UCSD-AML1 (cell line): ENCODE measurements around the gene GRM7.
A peak's percentile ranks its signal among the peaks of the same experiment; 100 is the strongest.

Source experiments
- DNase-seq: peaks from one replicate; lab custom pipeline; 2025; ENCODE audit not compliant: unreplicated experiment; lab: John Stamatoyannopoulos, UW

Gene GRM7

DNA sequence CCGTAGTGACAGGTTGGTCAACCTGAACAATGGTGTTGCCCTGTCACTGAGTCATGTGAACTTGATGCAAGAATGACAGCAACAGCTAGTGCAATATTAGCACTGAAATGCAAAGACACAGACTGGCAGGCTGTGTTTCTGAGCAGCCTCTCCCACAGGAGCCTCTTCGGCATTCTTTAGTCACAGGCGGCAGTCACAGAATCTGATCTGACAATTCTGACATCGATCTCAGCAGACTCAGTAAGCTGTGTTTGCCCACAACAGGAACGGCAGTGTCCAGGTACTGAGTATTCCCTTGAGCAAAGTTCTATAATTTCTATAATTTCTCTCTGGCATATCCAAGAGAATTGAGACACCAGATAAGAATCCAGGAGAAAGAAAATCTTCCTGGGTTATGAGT is 776.8 kb downstream of the GRM7 start:
- DNase-seq, result no peak

DNA sequence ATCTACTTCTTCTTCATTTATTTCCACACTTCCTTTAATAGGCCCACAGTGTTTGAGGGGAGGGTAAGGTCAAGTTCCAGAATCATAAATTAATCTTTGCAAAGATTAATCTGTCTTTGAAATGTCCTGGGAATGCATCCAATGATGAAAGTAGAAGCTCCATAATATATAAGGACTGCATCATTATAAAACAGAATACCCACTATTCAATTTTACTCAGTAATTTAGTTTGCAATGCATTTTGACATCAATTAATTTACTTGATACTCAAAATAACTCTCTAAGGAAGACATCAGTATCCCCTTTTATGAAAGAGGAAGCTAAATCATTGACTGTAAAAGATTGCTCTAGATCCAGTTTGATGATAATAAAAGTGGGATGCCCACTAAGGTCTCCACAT is 777.2 kb downstream of the GRM7 start:
- DNase-seq, result no peak

DNA sequence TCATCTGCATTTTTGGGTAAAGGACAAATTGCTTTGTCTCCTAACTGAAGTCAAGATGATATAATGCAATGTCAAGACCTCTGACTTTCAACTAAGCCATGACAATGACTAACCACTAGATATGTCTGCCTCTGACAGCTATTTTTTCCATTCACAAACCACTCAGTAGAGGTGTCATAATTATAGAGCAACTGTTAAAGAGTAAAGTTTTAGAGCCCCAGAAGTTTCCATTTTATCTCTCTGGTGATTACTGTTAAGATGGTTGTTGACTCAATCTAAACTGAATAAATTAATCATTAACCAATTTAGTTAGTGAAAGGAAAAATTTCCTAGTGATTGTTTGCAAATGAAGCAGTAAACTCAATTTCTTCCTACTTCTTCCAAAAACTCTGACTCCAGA is 779.9 kb downstream of the GRM7 start:
- DNase-seq, result no peak

- DNase-seq, result peak; percentile 10
Measured at GRCh38 chr3:7646851-7647250, 785.9 kb downstream of the GRM7 start.

DNA sequence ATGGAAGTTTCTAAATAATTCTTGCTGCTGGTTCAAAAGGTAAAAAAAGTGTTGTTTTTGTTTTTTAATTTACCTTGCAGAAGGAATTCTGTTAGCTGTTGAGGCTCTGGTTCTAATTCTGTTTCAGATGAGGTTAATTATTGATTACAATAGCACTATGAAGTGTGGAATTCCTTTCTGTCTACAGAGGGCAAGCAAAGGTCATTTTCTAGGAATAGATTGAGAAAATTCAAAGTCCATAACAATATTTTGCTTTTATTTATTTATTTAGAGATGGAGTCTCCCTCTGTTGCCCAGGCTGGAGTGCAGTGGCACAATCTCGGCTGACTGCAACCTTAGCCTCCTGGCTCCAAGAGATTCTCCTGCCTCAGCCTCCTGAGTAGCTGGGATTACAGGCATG is 789.6 kb downstream of the GRM7 start:
- no peak for DNase-seq

DNA sequence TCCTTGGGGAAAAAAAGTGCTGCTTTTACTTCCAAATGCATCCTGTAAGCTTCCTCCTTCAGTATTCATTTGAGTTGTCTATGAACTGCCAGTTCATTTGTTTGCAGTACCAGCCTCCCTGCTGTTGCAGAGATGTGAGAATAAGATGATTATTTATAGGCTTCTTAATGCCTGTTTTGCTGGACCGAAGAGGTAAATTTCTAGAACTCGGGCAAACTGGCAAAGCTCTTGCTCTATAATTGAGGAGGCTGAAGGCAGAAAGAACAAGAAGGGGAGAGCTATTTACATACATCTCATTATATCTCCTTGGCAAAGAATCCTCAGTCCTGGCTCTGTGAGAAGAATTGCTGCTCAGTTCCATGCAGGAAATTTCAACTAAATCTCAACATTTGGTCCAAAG is 790.4 kb downstream of the GRM7 start:
- DNase-seq, result no peak

- DNase-seq, result no peak
Measured at GRCh38 chr3:7657214-7658112, 796.5 kb downstream of the GRM7 start.

DNA sequence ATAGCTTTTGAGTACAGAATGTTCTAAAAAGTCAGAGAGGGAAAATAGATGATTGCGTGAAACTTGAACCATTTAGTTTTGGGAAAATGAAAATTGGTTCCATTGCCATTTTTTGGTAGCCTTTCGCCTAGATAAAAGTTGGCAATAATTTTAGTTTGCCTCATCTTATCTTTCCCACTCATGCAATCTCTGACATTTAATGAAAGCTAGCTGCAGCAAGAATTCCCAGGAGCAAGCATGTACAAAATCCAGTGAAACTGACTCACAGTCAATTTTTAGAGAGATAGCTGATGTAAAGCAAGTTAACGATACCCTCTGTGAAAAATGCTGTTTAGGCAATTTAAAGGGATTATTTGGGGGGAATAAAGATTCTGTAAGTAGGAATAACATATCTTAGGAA is 797.4 kb downstream of the GRM7 start:
- DNase-seq, result no peak

DNA sequence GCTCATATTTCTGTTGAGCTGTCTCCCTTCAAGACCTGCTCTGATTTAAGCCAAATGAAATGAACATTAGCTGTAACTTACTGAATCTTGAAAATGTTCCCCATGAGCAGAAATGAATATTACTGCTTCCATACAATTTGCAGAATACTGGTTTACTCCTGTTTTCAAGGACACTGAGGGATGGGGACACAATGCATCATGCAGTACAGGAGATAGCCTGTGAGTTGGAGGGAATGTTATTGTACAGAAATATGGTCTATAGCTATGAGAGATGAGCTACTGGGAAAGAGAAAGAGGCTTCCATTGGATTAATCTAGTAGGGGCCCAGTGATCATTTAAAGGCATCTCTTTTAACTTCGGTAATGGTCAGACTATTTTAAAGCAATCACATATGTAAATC is 798.2 kb downstream of the GRM7 start:
- DNase-seq, result no peak

GRCh38 chr3:7663771-7664170 is 802.9 kb downstream of the GRM7 start:
- no peak for DNase-seq

- DNase-seq, result no peak
Measured at GRCh38 chr3:7667774-7668173, 806.9 kb downstream of the GRM7 start.

- no peak for DNase-seq
Measured at GRCh38 chr3:7669641-7670040, 808.7 kb downstream of the GRM7 start.

- DNase-seq, result no peak
Measured at GRCh38 chr3:7678521-7678920, 817.6 kb downstream of the GRM7 start.

- DNase-seq, result peak; percentile 18
Measured at GRCh38 chr3:7682822-7683229, 821.9 kb downstream of the GRM7 start.

DNA sequence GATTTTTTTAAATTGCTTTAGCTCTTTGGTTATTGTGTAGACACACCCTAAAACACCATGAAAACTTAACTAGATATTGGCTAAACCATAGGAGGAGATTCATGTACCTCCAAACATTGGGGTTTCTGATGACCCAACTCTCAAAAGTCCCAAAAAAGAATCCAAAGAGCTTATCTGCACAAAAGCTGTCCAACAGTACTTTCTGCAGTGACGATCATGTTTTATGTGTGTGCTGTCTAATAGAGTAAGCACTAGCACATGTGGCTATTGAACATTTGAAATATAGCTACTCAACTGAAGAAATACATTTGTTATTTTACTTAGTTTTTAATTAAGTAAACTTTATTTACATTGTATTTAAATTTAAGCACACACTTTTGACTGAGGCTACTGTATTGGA is 822.5 kb downstream of the GRM7 start:
- DNase-seq, result no peak

DNA sequence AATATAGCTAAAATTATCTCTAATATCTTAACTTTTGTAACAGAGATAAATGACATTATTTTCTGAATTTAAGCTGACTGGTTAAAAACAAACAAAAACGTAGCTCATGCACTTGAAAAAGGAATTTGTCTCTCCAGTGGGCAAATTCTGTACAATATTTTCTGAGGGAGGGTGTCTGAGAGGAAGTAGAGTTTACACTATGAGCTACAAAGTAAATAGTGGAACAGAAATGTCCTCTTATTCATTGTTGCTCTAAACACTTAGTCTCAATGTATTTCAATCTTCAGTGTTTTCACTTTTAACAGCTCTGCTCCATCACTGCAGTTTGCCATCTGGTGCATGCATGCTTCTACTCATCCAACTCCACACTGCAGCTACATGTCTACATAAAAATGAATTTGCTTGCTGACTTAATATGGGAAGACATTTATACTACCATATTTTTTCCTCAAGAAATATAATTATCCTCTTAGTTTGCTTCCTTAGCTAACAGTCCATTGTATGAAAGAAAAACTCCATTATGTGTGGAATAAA is 823.3 kb downstream of the GRM7 start:
- no peak for DNase-seq

DNA sequence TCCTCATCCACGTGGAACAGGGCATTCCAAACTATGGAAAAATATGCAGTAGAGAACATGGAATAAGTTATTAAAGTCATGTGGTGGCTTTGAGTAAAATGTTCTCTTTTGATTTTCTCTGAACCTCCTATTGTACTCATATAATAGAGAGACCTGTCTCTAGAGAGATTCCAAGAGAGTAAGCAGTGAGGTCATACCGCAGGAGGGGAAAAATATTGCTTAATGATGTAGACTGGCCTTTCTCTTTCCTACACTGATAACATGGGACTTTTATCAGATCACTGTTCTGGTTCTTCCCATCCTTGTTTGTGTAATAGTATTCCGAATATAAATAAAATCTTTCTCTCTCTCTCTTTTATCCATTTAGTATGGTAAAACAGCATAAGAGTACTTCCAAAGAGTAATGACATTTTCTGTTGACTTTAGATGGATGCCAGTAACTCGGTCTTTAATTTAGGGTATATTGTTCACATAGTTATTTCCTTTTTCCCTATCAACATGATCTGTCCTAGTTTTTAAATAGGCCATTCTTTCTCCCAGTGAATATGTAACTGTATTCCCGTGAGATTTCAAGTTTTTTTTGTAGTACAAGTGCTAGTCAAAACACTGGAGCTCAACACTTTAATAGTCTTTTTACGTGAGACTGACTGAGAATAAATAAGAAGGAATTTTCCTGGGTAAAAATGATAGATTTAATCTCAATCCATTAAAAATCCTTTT is 826.7 kb downstream of the GRM7 start:
- DNase-seq, result no peak

- DNase-seq, result no peak
Measured at GRCh38 chr3:7692866-7693265, 832.0 kb downstream of the GRM7 start.

DNA sequence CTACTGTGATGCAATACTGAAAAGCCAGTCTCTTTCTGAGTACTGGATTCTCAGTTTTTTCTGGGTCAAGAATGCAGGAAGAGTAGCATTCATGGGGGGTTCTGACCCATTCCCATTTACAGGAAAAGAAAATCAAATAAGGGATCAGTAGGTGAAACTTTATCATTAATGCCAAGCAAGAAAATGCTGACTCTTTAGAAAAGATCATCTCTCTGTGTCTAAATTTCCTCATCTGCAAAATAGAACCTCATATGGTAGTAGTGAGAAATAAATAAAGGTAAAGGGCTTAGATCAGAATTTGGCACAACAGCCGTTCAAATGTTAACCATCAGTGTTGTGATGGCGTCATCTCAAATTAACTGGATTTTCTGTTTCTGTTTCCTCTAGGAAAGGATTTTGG is 833.1 kb downstream of the GRM7 start:
- no peak for DNase-seq

- no peak for DNase-seq
Measured at GRCh38 chr3:7695049-7695448, 834.1 kb downstream of the GRM7 start.

GRCh38 chr3:7696320-7696719 is 835.4 kb downstream of the GRM7 start:
- DNase-seq, result no peak

GRCh38 chr3:7697548-7697947 is 836.6 kb downstream of the GRM7 start:
- no peak for DNase-seq
